HEK293T (cell line): ENCODE results near the gene MITF.

Source experiments
- CTBP1 ChIP-seq: fragments of 450-650 bp; IDR thresholded peaks from 2 replicates; pipeline ENCODE4 v1.6.1; 2016; ENCODE audit warnings: borderline replicate concordance
- ELF4 ChIP-seq: fragments of 450-650 bp; IDR thresholded peaks from 2 replicates; pipeline ENCODE4 v1.6.1; 2017; ENCODE audit warnings: antibody characterized with exemption
- FOXA1 ChIP-seq: fragments of 450-650 bp; IDR thresholded peaks from 2 replicates; pipeline ENCODE4 v1.6.1; 2016; ENCODE audit warnings: mild to moderate bottlenecking
- FOXK2 ChIP-seq: fragments of 450-650 bp; IDR thresholded peaks from 2 replicates; pipeline ENCODE4 v1.6.1; 2016; ENCODE audit warnings: mild to moderate bottlenecking
- FOXM1 ChIP-seq: fragments of 450-650 bp; IDR thresholded peaks from 2 replicates; pipeline ENCODE4 v1.6.1; 2017; ENCODE audit warnings: mild to moderate bottlenecking, borderline replicate concordance
- L3MBTL2 ChIP-seq: fragments of 450-650 bp; conservative IDR thresholded peaks from 2 replicates; pipeline ENCODE4 v1.6.1; 2016; ENCODE audit warnings: mild to moderate bottlenecking
- LEF1 ChIP-seq: fragments of 450-650 bp; IDR thresholded peaks from 2 replicates; pipeline ENCODE4 v1.6.1; 2017; ENCODE audit warnings: mild to moderate bottlenecking, borderline replicate concordance
- NFRKB ChIP-seq: fragments of 450-650 bp; IDR thresholded peaks from 2 replicates; pipeline ENCODE4 v1.6.1; 2016; ENCODE audit warnings: mild to moderate bottlenecking, moderate library complexity
- PKNOX1 ChIP-seq: fragments of 450-650 bp; IDR thresholded peaks from 2 replicates; pipeline ENCODE4 v1.6.1; 2016
- SP1 ChIP-seq: fragments of 450-650 bp; IDR thresholded peaks from 2 replicates; pipeline ENCODE4 v1.6.1; 2017
- SUZ12 ChIP-seq: fragments of 450-650 bp; IDR thresholded peaks from 2 replicates; pipeline ENCODE4 v1.6.1; 2016; ENCODE audit warnings: mild to moderate bottlenecking
- TARDBP ChIP-seq: fragments of 450-650 bp; IDR thresholded peaks from 2 replicates; pipeline ENCODE4 v1.6.1; 2016

GRCh38 chr3:69809076-69809835 lies 70.0 kb downstream of the MITF start:
- TF ChIP-seq SUZ12 = no peak
- no peak for TF ChIP-seq ELF4
- no peak for TF ChIP-seq SP1
- no peak for TF ChIP-seq PKNOX1
- no peak for TF ChIP-seq FOXK2
- TF ChIP-seq FOXA1 = no peak
- TF ChIP-seq FOXM1 = no peak
- no peak for TF ChIP-seq TARDBP
- no peak for TF ChIP-seq L3MBTL2
- no peak for TF ChIP-seq NFRKB
- no peak for TF ChIP-seq LEF1
- TF ChIP-seq CTBP1 = no peak
